Suppressor macrophage treated with lipopolysaccharide for 1 hour (primary cell): ENCODE data around the gene AEBP2.
A peak's percentile ranks its signal among the peaks of the same experiment; 100 is the strongest.
"Not testable (repeated sequence)": the region's sequence is repeated elsewhere in the genome, so short reads cannot be mapped to it uniquely, and the experiment has no call there.

Experiments used
- DNase-seq, 3 donors: peaks; one replicate each; pipeline ENCODE4 v3.0.0-alpha.2; 2020 to 2022

Gene AEBP2

DNA sequence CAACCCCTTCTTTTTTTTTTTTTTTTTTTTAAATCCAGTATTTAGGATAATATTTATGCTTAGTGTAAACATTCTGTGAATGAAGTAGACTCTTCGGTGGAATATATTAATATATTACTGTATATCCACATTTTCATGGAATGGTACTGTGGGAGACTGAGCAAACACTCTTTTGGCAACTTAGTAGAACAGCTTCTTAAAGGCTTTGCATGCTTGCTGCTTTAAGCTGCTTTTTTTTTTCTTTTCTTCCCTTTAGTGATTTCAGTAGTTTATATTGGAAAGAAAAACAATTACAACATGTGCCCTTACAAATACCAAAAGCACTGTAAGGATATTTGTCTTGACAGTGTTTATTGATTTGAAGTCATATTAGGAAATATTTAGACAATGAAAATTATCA is 78.9 kb downstream of the AEBP2 start:
- DNase-seq: no peak

DNA sequence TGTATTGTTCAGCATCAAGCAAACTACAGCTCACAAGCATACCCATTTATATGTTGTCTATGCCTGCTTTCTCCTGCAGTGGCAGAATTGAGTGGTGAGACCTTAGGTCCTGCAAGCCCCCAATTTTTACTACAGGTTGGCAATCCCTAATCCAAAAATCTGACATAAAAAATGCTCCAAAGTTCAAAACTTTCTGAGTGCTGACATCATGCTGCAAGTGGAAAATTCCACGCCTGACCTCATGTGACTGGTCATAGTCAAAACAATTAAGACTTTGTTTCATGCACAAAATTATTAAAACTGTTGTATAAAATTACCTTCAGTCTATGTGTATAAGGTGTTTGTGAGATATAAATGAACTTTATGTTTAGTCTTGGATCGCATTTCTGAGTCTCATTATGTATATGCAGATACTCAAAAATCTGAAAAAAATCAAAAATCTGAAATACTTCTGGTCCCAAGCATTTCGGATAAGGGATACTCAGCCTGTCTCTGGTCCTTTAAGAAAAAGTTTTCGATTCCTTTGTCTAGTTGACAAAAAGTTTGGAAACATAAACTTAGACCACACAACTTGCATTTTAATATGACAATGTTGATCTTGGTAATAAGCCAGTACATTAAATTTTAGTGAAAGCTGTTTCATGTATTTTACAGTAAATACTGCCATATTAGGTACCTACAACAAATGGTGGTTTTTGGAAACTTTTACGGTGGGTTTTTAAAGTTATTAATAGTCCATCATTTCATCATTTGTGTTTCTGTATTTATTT is 81.5 kb downstream of the AEBP2 start:
- DNase-seq: peak in 1 of 3 donors; percentile 10

- DNase-seq: peak; percentile 76 to 89 (median 78)
These were observed 86.0 kb downstream of the AEBP2 start for GRCh38 chr12:19525274-19525673.

DNA sequence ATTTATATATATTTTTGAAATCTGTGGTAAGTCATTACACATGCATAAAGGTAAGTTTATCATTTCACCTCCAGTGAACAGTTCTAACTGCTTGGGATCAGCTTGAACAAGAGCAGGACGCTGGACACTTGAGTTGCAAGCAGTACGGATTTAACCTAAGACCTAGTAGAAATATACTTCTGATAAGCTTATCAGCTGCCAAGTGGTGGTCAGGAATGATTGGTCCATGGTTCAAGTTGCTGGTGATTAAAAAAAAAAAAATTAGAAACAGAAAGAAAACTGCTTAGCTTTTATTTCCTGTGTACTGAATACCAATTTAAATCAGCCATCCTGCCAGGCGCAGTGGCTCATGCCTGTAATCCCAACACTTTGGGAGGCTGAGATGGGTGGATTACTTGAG is 88.6 kb downstream of the AEBP2 start:
- DNase-seq: no peak

GRCh38 chr12:19528750-19529149 is 89.5 kb downstream of the AEBP2 start:
- DNase-seq: no peak

GRCh38 chr12:19529951-19530636 is 90.8 kb downstream of the AEBP2 start:
- peak in 1 of 3 donors; percentile 28 for DNase-seq

- DNase-seq: no peak
These were observed 91.3 kb downstream of the AEBP2 start for GRCh38 chr12:19530637-19531023.

GRCh38 chr12:19533567-19533966 is 94.3 kb downstream of the AEBP2 start:
- no peak for DNase-seq

DNA sequence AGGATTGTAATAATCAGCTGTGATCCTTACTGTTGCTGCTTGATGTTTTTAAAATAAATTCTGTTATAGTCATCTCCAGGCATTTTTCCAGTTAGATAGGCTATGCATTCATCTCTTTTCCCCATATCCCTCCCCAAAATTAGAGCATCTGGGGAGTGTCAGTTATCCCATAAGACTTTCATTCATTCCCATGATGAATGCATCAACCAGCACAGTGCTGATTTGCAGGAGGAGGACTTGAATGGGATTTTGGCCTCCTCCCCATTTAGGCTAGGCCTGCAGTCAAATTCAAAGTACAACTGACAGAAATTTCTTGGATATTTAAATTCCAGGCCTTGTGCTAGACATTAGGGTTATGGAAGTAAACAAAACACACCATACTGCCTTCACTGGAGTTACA is 99.8 kb downstream of the AEBP2 start:
- no peak for DNase-seq

DNA sequence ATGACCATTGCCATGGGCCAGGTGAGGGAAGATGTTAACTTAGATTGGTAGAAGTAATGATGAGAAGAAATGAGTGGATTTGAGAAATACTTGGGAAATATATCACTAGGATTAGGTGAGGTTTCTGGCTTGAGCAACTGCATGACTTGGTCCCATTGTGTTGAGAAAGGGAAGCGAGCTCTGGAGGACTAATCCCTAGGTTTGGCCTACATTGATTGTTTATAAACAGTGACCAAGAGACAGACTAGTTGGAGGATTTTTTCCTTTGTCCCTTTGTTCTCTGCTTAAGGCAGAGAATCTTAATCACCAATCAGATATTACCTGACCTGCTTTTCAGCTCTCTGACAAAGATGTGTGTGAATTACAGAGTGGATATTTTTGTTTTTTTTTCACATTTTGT is 100.5 kb downstream of the AEBP2 start:
- DNase-seq: no peak

- DNase-seq: no peak
These were observed 103.3 kb downstream of the AEBP2 start for GRCh38 chr12:19542606-19543005.

GRCh38 chr12:19544353-19544752 is 105.1 kb downstream of the AEBP2 start:
- no peak for DNase-seq

DNA sequence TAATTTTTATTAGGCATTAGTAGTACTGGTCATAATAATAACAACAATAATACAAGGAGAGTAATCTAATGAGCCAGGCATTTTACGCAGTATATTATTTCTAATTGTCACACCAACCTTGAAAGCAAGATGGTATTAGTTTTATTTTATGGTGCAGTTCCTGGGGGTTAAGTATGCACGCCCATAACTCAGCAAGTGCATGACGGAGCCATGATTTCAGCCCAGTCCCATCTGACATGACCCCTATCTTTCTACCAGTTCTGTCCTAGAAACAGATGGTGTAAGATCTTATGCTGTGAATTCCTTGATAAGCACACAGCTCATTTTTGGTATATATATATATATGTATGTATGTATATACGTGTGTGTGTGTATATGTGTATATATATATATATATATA is 106.0 kb downstream of the AEBP2 start:
- DNase-seq: no peak

DNA sequence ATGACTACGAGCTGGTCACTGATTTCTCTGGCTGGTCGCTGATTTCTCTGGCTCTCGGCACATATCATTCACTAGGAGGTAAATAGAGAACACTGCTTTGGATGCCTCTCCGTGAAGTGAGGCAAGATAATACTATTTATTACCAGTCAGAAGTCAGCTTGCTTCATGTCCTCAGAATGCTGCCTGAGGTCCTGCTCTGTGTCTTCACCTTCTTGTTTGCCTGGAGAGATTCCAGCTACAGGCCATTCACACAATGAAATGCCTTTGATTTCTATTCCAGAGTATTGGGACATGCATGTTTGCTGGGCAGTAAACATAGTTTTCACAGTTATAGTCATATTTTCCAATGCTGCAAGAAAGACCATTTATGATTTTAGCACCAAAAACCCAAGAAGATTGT is 106.7 kb downstream of the AEBP2 start:
- no peak for DNase-seq

- no peak for DNase-seq
These were observed 107.4 kb downstream of the AEBP2 start for GRCh38 chr12:19546611-19547162.

GRCh38 chr12:19547271-19547671 is 108.0 kb downstream of the AEBP2 start:
- DNase-seq: no peak

- DNase-seq: no peak
These were observed 109.5 kb downstream of the AEBP2 start for GRCh38 chr12:19548834-19549233.

GRCh38 chr12:19550626-19551025 is 111.3 kb downstream of the AEBP2 start:
- DNase-seq: no peak

GRCh38 chr12:19552441-19553097 is 113.3 kb downstream of the AEBP2 start:
- DNase-seq: not testable (repeated sequence)

DNA sequence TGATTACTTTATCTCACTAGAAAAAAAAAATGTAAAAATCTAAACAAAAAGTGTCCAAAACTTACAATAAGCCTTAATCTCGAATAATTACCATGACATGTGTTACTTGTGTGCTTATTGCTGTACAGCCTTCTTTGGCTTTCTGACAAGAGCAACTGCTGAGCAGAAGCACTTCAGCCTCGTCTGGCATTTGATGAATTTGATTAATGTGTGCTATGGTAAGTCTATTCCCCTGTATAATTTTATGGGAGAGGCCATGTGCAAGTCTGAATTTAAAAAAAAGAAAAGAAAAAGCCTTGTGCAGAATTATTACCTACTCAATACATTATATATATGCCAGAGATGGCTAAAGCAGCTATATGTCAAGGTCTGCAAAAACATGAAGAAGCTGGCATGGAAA is 113.9 kb downstream of the AEBP2 start:
- no peak for DNase-seq

- no peak for DNase-seq
These were observed 122.2 kb downstream of the AEBP2 start for GRCh38 chr12:19561411-19561961.
